Activated CD4-positive, alpha-beta T cell treated with anti-CD3 and anti-CD28 coated beads, Interleukin-2, amount 50 U/mL, for 24 hours (primary cell): ENCODE data around the gene STX7.
"Not testable (repeated sequence)": the region's sequence is repeated elsewhere in the genome, so short reads cannot be mapped to it uniquely, and the experiment has no call there.

Experiments
- DNase-seq, 2 donors: peaks; one replicate each; pipeline ENCODE4 v3.0.0-alpha.2; 2020; ENCODE audit warnings: low read depth in 1 of 2, low spot score in 1 of 2

The STX7 gene, protein sequence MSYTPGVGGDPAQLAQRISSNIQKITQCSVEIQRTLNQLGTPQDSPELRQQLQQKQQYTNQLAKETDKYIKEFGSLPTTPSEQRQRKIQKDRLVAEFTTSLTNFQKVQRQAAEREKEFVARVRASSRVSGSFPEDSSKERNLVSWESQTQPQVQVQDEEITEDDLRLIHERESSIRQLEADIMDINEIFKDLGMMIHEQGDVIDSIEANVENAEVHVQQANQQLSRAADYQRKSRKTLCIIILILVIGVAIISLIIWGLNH

DNA sequence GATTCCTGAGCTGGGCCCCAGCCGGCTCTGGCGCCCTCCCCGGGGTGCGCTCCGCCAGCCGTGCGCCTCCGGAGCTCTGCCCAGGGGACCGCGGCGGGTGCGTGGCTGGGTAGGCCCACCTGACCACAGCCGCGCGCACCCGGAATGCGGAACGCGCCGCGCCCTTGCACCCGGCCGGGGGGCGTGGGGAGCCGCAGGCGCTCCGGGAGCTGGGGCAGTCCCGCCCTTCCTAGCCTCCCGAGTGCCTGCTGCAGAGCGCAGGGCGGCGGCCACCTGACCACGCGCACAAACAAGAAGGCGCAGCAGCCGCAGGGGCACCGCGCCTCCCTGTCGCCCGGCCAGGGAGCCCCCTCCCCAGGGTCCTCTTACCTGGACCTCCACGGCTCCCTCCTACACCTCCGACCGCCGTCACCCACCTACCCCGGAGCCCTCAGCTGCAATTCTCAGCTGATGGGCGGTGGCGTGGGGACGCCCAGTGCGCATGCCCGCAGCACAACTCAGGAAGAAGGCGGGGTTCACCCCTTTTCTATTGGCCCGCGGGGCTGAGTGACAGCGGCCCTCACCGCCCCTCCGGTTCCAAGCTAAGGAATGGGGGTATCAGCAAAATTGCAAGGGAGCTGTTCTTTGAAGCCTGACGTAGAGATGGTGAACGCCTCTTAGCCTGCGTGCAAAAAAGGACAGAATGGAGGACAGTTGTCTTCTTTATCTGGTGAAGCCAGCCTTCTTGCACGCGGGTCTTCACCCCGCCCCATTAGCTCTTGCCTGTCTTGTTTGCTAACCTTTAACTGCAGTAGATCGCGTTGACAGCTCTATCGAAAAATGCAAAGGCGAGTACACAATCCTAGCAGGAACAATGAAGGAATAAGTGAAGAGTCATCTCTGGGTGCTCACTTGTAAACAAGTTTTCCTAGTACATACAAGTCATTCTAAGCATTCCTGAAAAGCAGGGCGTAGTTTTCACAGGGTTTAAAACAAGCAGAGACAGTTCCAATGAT, at the start of gene STX7:
Gene STX7 (minus strand): TSS at position 479 of the 995 bp plus-strand sequence. CDS start 9,586 bp downstream, outside the sequence.
- DNase-seq = peak; percentile 71 to 84

DNA sequence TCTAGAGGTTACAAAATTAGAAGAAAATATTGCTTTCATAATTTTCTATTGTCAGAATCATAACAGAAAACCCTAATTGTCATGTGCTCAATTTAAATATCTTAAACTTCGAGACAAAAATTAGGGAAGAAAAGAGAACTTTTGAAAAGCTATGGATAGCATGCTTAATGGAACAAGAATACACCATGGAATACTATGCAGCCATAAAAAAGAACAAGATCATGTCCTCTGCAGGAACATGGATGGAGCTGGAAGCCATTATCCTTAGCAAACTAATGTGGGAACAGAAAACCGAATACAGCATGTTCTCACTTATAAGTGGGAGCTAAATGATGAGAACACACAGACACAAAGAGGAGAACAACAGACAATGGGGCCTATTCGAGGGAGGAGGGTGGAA, 47.2 kb upstream of the STX7 start:
- DNase-seq = not testable (repeated sequence)

DNA sequence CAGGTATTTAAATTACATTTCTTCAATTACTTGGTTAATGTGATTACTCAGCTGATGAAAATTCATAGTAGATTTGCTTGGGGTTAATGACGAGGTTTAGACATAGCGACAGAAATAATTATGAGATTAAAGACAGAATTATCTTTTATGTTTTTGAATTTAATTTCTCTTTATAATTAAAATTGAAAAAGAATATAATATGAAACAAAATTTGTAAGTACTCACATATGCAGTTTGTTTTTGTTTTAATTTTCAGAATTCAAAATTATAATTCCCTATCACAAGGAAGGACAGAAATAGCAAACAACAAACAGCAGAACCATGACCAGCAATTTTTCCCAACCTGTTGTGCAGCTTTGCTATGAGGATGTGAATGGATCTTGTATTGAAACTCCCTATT, 39.5 kb upstream of the STX7 start, which contains the start of gene TAAR8:
Gene TAAR8 (plus strand): TSS at position 301 of the 400 bp plus-strand sequence. CDS start 21 bp downstream, at position 322.
- no peak for DNase-seq

DNA sequence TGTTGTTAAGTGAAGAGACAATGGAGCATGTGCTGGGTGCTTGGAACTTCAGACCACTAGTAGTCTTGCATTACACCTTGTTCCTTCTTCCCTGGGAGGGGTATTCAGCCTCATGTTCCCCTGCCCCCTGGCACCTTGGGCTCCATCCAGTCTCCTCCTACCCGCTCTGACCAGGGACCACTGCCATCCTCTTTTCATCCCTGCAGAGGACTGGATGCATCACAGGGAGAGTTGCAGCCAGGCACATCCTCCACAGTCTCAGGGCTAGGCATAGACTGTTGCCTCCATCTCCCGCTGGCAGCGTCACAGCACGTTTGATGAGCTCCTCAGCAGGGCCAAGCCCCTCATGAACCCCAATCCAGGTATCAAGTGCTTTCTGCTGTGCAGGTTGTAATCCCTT, 38.3 kb upstream of the STX7 start:
- DNase-seq = no peak

DNA sequence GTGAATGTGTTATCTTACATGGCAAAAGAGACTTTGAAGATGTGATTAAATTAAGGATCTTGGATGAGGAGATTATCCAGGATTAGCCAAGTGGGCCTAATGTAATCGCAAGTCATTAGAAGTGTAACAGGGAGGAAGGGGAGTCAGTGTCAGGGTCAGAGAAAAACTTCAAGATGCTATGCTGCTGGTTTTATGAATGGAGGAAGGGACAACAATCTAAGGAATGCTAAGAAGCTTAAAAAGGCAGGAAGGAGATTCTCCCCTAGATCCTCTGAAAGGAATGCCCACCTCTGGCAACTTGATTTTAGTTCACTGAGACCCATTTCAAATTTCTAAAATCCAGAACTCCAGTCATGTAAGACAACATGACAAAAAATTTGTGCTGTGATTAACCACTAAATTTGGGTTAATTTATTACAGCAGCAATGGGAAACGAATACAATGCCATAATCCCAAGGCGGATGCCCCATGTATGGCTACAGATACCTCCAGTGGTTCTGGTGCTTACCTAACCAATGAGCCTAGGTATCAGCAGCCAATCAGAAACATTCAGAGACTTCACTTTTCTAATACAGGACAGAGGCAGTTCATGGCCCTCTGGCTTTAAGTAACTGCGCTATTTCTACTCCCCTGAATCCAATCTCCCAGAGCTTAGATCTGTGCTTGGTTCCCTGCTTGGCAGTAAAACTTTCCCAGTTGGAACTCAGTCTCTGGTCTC, 36.0 kb upstream of the STX7 start:
- no peak for DNase-seq

DNA sequence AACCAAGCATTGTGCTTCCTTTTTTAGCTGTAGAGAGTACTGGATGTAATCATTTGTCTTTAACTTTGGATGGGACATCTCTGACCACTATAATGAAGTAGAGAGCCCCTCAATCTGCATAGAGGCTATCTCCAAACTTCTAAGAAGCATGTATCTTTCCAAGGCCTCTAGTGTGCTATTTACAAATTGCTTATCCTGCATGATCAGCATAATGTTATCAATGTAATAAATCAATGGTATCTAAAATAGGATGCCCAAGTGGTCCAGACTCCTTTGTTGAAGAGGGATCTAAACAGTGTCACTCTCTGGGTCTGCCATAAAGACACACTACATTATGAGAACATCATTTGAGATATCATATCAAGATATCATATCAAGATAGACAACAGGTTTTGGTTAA, 31.9 kb upstream of the STX7 start:
- no peak for DNase-seq

DNA sequence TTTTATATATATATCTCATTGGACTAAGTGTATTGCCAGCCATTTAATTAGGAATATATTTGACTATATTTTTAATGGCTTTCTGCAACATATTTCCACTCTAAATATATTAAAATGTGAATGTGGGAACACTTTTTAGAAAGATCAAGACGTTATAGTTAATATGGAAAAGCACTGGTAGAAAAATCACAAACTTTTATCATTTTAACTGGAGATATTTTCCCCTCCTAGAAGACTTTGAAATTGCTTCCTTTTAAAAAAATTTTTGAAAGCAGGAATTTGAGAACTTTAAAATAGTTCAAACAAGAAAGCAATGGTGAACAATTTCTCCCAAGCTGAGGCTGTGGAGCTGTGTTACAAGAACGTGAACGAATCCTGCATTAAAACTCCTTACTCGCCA, 25.1 kb upstream of the STX7 start, which contains the start of gene TAAR9:
Gene TAAR9 (plus strand): TSS at position 301 of the 400 bp plus-strand sequence. CDS start 13 bp downstream, at position 314.
- DNase-seq = no peak

DNA sequence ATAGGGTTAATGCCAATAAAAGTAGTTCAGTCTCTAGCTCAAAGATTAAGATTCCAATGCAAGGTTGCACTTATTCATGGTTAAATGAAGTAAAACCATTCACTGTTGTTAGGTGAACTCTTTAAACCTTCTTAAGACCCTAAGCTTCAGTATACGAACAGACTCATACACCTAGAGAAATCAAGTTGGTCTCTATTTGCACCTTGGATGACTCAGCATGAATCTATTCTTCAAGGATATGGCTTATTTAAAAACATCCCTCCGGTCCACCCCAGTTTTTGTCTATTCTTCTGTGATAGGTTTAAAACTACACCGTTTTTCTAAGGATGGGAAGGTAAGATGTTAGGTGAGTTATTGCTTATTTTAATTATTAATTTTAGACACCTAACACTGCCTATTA, 24.2 kb upstream of the STX7 start:
- DNase-seq = no peak

DNA sequence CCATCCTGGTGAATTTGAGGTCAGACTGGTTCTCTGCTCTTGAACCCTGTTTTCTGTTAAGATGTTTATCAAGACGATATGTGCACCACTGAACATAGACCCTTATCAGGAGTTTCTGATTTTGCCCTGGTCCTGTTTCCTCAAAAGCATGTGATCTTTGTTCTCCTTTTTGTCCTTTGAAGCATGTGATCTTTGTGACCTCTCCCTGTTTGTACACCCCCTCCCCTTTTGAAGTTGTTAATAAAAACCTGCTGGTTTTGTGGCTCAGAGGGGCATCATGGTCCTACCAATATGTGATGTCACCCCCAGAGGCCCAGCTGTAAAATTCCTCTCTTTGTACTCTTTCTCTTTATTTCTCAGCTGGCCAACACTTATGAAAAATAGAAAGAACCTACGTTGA, 21.6 kb upstream of the STX7 start:
- not testable (repeated sequence) for DNase-seq

DNA sequence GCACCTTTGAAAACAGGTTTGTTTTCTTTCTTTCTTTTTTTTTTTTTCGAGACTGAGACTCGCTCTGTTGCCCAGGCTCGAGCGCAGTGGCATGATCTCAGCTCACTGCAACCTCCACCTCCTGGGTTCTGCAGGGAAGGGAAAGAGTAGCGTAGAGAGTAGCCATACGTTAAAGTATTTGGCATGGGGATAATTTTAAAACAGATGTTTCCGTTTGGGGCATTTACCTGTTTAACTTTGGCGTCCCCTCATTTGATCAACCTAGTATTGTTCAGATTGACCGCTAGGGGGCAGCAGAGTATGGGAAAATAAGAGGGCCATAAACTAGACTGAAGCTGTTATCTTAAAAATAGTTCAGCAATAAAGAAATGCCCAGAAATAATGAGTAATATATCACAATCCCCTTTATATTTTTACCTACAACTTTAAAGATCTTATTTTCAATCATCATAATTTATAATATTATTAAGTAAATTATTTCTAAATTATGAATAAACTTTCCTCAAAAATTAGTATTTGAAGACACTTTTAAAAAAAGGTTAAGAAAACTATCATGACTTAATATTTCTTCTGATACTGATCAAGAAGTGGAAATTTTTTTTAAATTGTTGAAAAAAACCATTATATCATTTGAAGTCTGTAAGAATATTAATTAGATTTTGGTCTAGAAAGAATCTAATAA, 17.5 kb upstream of the STX7 start:
- DNase-seq = peak; percentile 18 to 69

DNA sequence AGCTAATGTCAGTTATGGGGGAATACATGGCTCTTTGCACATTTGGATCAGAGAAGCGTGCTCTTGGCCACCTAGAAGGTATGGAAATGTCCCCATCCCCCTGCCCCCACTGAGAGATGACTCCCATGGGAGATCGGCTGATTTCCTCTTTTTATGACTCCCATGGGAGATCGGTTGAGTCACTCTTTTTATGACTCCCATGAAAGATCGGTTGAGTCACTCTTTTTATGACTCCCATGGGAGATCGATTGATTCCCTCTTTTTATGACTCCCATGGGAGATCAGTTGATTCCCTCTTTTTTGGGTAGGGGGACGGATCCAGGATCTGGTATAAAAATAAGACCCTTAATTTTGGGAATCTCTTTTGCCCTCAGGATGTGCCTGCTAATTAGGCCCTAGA, 14.9 kb upstream of the STX7 start:
- DNase-seq = no peak

DNA sequence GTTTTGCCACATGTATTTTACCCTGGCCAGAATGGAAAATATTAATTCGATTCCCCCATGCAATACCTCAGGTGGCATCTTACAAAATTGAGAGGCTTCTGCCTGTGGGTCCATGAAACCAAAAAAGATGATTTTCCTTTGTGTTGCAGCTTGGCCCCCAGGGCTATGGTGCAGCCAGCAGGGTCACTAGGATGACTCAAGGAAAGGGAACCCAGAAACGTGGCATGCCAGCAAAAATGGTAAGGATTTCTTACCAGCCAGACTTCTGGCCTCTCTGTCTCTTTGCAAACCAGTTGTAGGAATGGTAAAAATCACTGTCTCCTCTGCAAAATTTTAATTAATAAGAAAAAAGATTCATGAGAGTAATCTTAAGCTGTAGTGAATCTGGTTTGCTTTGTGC, 13.5 kb upstream of the STX7 start:
- no peak for DNase-seq

DNA sequence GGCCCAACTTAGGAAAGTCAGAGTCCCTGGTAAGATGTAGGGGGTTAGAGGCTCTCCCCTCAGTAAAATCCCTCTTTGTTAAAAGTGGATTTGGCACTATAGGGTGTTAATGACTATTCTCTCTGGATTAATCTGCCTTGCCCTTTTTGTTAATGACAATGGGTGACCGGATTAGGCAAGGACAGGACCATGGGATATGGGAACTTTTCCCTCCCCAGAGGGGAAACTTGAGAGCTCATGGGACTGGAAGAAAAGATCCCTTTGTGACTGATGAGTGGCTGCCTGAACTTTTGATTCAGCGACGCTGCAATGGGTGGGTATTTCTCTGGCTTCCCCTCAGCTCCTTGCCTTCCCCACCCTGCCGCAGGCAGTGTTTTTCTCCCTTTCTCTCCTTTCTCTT, 12.9 kb upstream of the STX7 start:
- DNase-seq = no peak

DNA sequence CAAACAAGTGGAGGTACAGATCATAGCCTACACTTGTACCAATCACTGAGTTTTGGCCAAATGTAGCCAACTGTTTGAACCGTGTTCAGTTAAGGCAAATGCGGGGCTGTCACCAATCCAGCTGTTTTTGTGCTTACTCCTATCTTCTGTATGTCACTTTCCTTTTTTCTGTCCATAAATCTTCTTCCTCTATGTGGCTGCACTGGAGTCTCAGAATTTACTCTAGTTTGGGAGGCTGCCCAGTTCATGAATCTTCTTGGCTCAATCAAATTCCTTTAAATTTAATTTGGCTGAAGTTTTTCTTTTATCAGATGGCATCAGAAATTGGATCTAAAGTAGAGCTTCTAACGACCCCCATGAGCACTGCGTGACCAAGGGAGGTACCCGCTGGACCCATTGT, 11.7 kb upstream of the STX7 start:
- DNase-seq = no peak

DNA sequence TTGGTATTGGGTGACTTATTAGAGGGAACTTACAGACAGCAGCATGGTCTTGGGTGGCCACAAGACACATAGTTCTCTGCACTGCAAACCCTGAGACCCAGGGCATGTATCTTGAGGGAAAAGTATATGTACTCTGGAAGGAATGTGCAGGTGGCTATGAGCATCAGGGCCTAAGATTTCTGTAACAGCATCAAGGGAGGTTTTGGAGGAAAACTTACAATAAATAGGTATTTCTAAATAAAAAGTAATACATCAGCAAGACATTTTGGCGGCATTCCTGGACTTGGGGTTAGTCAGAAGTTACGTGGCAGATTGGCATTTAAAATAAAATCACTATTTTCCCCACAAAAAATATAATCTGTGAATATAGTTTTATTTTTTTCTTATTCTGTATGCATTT, 8.0 kb upstream of the STX7 start:
- DNase-seq = no peak

DNA sequence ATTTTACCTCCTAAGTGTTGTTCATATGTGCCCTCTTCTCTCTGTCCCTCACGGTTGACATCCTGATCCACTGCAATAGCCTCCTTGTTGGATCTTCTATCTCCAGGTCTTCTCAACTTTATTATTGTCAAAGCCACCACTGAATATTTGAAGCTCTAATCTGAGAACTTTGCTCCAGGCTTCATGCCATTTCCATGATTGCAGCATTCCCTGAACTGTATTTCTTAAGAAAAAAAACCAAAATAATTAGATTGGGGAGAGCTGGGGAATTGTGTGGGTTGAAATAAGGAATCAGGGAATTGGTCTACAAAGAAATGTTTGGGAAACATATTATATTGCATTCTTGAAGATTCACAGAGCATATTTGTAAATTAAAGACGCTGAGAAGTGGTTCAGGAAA, 2.5 kb upstream of the STX7 start:
- DNase-seq = no peak

DNA sequence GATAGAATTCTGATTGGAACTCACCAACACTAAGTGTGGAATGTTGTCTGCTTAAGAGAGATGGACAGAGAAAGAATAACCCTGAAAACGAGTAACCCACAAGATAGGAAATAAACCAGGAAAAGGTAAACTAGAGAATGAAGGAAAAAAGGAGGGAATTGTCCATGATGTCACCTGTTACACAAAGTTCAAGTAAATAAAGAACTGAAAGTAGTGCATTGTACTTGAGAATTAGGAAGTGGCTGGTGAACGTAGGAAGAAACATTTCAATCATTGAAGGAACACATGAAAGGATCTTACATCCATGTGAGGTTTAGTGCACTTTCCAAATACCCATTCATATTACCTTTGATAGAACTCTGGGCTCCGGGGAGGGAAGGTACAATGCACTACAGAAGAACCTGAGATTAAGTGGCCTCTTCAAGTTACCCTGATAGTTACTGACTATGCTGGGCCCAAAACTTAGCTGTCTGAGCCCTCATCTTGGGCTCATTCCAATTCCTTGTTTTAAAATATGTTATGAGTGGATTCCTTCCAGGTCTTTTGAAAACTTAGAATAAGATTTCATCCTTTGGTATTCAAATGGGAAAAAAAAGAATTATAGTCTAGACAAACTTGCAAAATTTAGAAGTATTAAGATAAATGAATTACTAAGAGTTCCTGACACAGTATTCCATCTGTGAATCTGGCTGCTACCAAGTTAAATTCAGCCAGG, 1.1 kb upstream of the STX7 start:
- DNase-seq = no peak

DNA sequence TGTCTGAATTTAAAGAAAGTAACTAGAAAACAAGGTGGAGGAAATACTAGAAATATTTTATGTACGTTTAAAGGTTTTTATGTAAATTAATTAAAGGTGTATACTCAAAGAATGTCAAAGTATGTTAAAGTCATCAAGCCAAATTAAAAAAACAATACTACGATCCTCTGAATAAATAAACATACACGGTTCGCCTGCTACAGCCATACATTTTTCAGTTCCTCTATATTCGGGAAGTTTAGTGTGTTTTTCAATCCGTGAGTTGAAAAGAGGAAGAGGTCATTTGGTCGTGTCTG, 626 bp downstream of the STX7 start:
- no peak for DNase-seq

DNA sequence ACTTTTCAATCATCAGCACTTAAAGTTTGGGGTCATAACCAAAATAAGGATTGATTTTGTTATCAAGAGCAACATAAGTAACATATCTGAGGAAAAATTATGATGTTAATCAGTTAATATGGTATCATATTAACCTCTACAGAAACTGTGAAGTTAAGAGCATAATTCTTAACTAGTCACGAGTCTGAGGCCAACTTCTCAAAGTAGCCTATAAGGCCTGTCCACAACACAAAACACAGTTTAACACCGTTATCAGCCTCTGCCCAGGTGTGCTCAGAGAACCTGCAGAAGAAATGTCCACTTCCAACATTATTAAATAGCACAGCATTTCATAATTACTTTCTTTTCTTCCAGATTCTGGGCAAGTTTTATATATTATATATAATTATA, 1.1 kb downstream of the STX7 start:
- no peak for DNase-seq

DNA sequence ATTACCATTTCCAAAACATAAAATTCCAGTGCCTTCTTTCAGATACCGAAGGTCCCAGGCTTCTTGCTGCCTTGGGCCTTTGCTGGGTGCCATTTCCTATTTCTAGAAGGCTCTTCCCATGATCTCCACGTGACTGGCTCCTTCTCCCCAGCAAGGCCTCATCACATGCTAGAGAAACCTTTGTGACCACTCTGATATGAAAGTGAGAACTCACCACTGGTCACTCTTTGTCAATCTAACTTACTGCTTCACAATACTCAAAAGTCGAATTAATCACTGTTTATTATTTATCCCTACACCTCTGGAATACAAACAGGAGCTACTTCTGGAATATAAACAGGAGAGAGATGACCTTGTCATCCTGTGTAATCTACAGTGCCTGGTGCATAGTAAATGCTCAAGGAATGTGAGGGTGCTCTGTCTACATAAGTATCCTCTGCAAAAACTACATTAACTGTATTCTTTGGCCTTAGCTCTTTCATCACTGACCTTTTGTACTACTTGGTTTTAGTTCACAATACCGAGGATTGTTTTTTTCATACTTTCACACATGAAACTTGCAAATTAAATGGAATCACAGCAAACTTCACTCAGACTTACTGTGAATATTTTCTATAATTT, 1.6 kb downstream of the STX7 start:
- DNase-seq = no peak
